Fibroblast of the aortic adventitia (primary cell): Measurements from ENCODE around the gene ACAP1. TPM values are rescaled to one million over a fixed set of nuclear protein-coding genes. Genes with fewer than 3 reads are reported as not detected.

Experiments used
- DNase-seq: peaks from one replicate; pipeline ENCODE4 v3.0.0-alpha.2; 2010; ENCODE audit warnings: low read depth
- H3K4me3 ChIP-seq: 2 replicates; pipeline ENCODE4 v1.5.1; 2011; ENCODE audit warnings: low read depth, mild to moderate bottlenecking, control low read depth, low read length, moderate library complexity
- total RNA-seq: library from RNA; depleted of rRNA; stranded (reverse); fragments of >200 nt; gene quantifications from 2 replicates; pipeline ENCODE4 v1.2.3, GENCODE V29; 2012; ENCODE audit warnings: low replicate concordance
- TF ChIP-seq, protein P1 (sequence below): IDR thresholded peaks from 2 replicates; pipeline ENCODE4 v1.5.1; 2011; ENCODE audit warnings: mild to moderate bottlenecking, low read length, control low read depth, inconsistent platforms; ENCODE audit not compliant: insufficient read depth

The ACAP1 gene
- total RNA-seq, 1 donor, result 0.72 TPM

DNA sequence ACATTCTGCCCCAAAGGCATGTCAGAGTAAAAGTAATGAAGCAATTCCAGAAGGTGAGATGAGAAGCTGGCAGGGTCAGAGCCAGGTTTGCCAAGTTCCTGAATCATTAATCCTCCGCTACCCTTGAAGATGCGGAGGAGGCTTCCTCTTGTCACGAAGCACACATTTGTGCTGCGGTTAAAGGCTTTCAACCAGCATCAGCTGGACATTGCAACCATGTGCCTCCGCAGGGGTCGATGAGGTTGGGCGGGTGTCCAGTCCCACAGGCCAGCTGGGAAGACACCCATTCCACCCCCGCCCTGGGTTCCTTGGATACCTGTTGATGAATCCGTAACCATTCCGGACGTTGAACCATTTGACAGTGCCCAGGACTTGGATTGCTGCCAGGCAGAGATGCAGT lies 43.2 kb upstream of the ACAP1 start:
- H3K4me3 ChIP-seq, result no peak overlapping the region
- TF ChIP-seq, protein P1, sequence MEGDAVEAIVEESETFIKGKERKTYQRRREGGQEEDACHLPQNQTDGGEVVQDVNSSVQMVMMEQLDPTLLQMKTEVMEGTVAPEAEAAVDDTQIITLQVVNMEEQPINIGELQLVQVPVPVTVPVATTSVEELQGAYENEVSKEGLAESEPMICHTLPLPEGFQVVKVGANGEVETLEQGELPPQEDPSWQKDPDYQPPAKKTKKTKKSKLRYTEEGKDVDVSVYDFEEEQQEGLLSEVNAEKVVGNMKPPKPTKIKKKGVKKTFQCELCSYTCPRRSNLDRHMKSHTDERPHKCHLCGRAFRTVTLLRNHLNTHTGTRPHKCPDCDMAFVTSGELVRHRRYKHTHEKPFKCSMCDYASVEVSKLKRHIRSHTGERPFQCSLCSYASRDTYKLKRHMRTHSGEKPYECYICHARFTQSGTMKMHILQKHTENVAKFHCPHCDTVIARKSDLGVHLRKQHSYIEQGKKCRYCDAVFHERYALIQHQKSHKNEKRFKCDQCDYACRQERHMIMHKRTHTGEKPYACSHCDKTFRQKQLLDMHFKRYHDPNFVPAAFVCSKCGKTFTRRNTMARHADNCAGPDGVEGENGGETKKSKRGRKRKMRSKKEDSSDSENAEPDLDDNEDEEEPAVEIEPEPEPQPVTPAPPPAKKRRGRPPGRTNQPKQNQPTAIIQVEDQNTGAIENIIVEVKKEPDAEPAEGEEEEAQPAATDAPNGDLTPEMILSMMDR, result no peak
- DNase-seq, result no peak

DNA sequence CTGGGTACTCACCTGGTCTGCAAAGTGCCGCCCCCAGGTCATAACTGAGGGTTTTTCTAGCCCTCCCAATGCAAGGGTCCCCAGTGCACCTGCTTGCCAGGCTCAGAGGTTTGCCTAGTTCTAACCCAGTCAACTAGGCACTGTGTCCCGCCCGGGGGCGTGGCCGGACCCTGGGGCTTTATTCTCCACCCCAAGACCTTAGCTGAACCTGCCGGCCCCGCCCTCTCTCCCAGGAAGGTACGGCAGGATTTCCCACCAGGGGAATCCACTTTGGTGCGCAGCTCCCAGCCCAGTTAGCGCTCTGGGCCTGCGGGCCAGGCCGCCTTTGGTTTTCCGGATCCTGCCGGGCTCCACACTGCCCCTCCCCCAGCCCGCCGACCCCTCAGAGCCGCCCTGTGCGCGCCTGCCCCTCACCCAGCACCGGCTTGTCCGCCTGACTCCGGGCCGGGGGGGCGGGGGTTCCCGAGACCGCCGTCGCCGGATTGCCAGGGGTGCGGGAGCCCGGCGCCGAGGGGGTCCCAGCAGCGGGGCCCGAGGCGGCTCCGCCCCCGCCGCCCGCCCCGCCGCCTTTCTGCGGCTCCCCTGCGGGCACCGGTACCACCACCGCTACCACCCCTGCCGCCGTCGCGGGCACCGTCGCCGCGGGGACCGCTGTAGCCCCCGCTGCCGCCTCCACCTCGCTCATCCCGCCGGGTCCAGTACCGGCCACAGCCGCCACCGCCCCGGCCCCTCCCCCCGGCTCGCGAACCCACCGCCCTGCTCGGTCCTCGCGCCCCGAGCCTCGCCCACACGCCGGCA lies 42.3 kb upstream of the ACAP1 start:
- DNase-seq, result no peak
- no peak overlapping the region for H3K4me3 ChIP-seq
- TF ChIP-seq, protein P1, result no peak

DNA sequence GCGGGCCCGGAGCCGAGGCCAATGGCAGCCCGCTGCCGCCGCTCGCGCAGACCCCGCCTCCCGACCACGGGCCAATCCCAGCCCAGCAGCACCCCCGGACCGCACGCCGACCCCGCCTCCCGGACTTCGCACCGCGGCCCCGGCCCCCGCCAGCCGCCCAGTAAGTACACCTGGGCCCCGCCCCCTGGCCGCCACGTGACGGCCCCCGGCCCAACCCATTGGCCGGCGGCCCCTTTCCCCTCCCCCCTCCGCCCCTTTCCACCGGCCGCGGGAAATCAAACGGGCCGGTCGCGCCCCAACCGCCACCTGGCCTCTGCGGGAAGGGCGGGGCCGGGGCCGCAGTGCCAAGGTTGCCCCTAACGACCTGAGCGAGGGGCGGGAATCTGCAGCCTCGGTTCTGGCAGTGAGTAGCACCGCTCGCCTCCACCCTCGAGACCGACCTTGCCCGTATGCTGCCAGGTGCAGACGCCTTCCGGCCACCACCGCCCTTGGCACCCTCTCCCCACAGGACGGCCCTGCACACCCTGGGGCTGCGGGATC lies 41.6 kb upstream of the ACAP1 start, which contains the start of gene YBX2:
Gene YBX2, minus strand, starts transcription at position 26 of the 540 bp plus-strand sequence. CDS start 139 bp downstream, outside the sequence.
- H3K4me3 ChIP-seq, result no peak within 1 kb of the TSS
- TF ChIP-seq, protein P1, result no peak
- no peak for DNase-seq

GRCh38 chr17:7295230-7296180 lies 40.8 kb upstream of the ACAP1 start:
- no peak for DNase-seq
- no peak overlapping the region for H3K4me3 ChIP-seq
- TF ChIP-seq, protein P1, result no peak

- DNase-seq, result peak; percentile 76
- peak overlapping the region; percentile 42 for H3K4me3 ChIP-seq
- TF ChIP-seq, protein P1, result peak; percentile 76
These were observed 40.0 kb upstream of the ACAP1 start for GRCh38 chr17:7296189-7296861.

DNA sequence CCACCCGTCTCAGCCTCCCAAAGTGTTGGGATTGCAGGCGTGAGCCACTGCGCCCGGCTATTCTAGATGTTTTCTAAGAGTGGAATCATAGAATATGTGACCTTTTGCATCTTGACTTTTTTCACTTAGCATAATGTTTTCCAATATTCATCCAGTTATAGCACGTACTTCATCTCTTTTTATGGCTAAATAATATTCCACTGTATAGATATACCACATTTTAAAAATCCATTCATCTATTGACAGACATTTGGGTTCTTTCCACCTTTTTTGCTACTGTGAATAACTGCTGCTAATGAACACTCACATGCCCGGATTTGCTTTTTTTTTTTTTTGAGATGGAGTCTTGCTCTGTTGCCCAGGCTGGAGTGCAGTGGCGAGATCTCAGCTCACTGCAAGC lies 32.1 kb upstream of the ACAP1 start:
- TF ChIP-seq, protein P1, result no peak
- no peak overlapping the region for H3K4me3 ChIP-seq
- DNase-seq, result no peak
